SK-N-MC (cell line): ENCODE results near the gene ORM1.

Experiments
- EZH2 ChIP-seq: fragments of 200-600 bp; sonication (generic); IDR thresholded peaks from one replicate; pipeline ENCODE4 v1.6.1; 2017; ENCODE audit warnings: antibody characterized with exemption
- FOXP2 ChIP-seq: optimal IDR thresholded peaks from 2 replicates; pipeline ENCODE3; 2011; ENCODE audit warnings: mild to moderate bottlenecking, moderate library complexity; ENCODE audit not compliant: insufficient read depth; ENCODE audit errors: extremely low read length, control extremely low read depth
- POLR2AphosphoS5 ChIP-seq: IDR thresholded peaks from 2 replicates; pipeline ENCODE4 v1.6.1; 2012; ENCODE audit warnings: mild to moderate bottlenecking, low read depth, low read length, borderline replicate concordance

DNA sequence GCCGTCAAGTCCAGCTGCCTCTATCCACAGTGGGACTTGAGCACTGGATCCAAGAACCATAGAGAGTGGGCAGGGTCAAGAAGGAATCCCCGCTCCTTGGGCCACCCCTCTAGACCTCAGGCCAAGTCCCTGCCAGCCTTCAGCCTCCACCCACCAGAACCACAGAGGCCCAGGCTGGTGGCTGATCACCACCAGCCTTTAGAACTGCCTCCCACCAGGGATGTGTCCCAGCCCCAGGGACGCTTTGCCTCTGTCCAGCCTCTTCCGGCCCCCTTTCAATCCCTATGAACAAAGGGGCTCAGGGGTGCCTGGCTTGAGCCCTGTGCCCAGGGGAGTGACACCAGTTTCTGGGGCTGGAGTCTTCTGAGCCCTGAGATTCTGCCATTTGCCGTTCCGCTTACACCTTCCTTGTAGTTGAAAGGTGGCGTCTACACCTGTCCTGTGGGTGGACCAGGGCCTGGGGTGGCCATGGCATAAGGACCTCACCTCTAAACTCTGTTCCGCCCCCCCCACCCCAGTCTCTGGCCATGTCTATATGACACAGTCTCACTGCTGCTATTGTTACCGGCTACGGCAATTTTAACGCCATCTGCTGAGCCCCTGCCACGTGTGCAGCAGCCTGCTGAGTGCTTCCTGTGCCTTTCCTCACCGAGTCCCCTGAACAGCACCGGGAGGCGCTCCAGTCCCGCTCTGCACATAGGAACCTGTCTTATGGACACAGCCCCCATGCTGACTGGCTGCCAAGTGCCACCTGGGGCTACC lies 35.7 kb upstream of the ORM1 start:
- TF ChIP-seq POLR2AphosphoS5 (no peak), EZH2 (no peak), FOXP2 (no peak)
